Ureter (tissue), 1 donor: ENCODE data around the gene ARF4. TPM values are rescaled to one million over a fixed set of nuclear protein-coding genes. Genes with fewer than 3 reads are reported as not detected.
A peak's percentile ranks its signal among the peaks of the same experiment; 100 is the strongest.
"Not testable (repeated sequence)": the region's sequence is repeated elsewhere in the genome, so short reads cannot be mapped to it uniquely, and the experiment has no call there.

Experiments
- DNase-seq: peaks from one replicate; pipeline ENCODE4 v3.0.0-alpha.2; 2020; ENCODE audit warnings: low spot score
- total RNA-seq: library from RNA; stranded (reverse); gene quantifications from one replicate; pipeline ENCODE4 v1.2.4, GENCODE V29; 2023
- donor health status: DM: yes; HTN: yes; CAD: no.

Gene ARF4
- 130 TPM for total RNA-seq

DNA sequence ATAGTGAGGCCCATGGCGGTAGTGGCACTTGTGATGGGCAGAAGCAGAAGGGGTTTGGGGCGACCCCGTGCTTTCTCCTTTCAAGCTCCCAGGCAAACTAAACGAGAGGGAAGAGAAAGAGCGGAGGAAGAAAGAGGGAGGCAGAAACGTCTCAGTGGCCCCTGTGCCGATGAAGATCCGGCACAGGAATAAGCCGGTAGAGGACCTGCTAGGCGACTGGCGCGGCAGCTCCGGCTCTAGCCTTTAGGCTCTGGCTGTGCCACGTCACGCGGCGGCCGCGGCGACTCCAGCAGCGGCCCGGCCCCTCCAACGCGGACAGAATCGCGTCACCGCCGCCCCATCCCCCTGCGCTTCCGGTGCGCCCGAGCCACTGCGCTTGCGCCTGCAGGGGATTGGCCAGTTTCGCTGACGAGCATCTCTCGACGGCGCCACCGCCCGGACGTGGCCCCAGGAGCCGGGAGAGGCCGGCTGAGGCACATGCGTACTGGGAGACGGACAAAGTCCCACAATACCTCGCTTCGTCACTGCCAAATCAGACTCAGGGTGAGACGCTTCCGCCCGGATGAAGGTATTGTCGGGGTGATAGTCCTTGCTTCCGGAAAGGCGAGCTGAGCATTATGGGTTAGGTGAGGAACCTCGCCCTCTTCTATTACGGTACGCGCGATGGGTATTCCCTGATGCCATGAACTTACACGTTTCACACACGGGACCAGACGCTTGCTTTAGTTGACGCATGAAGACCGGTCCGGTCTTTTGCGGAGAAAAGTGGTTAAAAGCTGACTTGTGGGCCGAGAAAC lies at the start of gene ARF4:
ARF4 (minus strand) TSS at position 218 of the 797 bp plus-strand sequence; CDS start at position 14, 204 bp downstream.
- DNase-seq = peak; percentile 100

DNA sequence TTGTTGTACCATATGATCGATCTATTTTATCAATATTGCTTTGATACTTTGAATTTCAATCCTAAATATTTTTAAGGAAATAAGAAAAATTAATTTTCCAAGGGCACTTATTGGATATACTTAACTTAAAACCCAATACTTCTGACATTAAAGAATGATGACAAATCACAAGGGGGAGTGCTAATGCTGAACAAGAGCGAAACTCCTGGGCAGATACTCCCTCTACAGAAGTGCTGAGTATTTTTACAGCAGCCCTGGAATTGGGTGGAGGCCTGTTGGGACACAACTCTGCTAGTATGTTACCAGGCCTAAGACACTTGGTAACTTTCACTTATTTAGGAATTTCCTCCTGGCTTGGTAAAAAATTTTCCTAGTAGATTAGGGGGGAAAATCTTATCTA lies 49.6 kb upstream of the ARF4 start:
- DNase-seq = no peak

DNA sequence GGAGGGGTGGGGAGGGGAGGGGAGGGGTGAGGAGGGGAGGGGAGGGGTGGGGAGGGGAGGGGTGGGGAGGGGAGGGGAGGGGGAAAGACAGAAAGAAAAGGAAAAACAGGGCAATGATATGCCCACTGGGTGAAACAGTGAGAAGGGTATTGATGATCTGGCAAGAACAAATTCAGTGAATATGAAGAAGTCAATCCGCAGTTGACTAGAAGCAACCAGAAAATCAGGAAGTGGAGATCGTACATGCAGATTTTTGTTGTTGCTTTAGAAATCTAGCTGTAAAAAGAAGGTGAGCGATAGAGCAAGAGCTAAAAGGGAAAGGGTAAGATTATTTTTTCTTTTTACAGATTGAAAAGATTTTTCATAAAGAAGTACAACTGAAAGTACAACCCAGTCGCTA lies 47.6 kb upstream of the ARF4 start:
- no peak for DNase-seq

DNA sequence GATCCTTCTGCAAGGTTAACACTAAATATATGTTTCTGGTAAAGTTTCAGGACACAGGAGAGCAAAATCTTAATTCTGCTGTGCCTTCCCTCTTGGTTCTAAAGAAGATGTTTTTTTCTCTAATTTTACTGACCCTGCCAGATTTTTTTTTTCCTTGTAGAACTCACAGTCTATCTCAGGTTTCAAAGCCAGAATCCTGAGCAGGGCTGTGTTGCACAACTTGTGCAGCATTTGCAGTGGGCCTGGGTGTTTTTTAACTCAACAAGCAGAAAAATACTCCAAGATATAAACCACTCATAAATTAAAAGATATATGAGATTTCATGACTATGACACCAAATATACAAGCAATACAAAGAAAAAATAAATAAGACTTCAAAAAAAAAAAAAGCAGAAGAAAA lies 40.2 kb upstream of the ARF4 start:
- DNase-seq = no peak

DNA sequence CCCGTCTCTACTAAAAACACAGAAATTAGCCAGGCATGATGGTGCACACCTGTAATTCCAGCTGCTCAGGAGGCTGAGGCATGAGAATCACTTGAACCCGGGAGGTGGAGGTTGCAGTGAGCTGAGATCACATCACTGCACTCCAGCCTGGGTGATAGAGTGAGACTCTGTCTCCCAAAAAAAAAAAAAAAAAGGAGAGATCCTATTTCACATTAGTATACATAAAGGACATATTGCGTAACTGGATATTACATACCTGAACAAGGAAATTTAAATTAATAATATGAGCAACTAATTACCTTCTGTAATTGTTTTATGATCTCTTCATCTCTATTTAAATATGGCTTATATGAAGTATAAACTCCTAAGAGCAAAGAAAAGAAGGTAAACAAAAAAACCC lies 37.1 kb upstream of the ARF4 start:
- not testable (repeated sequence) for DNase-seq

DNA sequence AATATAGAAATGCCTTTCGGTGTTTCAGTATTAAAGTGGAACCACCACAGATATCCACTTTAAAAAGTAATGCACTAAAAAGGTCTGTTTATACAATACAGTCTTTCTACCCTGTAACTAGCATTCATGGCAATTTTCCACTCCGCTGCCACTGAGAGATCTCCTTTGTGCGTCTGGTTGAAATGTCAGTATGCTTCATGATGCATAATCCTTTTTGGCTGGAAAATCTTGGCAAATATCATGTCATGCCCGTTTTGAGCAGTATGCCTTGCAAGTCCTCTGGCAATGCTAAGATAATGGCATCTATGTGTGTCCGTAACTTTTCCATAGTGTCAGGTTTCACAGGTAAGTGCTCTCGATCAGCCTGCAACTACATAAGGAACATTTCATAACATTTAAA lies 30.8 kb upstream of the ARF4 start:
- no peak for DNase-seq

DNA sequence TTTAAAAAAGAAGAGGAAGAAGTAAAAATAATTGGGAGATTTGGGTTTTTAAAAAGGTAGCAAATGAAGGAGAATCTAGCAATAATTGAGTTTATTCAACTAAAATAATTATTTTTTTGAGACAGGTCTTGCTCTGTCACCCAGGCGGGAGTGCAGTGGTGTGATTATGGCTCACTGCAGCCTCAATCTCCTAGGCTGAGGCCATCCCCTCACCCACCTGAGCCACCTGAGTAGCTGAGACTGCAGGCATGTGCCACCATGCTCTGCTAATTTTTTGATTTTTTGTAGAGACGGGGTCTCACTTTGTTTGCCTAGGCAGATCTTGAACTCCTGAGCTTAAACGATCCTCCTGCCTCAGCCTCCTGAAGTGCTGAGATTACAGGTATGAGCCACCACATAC lies 27.7 kb upstream of the ARF4 start:
- DNase-seq = no peak

DNA sequence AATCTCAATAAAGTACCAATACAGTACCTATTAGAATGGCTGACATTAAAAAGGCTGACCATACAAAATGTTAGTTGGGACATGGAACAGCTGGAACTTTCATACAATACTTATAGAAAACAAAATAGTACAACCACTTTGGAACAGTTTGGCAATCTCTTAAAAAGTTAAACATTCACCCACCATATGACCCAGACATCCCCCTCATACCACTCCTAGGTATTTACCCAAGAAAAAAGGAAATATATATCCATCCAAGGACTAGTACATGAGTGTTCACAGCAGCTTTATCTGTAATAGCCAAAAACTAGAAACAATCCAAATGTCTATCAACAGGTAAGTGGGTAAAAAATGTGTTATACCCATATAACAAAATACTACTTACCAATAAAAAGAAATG lies 25.2 kb upstream of the ARF4 start:
- no peak for DNase-seq

DNA sequence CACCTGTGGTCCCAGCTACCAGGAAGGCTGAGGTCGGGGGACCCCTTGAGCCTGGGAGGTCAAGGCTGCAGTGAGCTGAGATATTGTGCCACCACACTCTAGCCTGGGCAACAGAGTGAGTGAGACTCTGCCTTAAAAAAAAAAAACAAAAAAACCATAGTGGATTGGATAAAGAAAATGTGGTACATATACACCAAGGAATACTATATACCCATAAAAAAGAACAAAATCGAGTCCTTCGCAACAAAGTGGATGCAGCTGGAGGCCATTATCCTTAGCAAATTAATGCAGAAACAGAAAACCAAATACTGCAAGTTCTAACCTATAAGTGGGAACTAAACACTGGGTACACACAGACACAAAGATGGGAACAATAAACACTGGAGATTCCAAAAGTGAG lies 20.6 kb upstream of the ARF4 start:
- no peak for DNase-seq

DNA sequence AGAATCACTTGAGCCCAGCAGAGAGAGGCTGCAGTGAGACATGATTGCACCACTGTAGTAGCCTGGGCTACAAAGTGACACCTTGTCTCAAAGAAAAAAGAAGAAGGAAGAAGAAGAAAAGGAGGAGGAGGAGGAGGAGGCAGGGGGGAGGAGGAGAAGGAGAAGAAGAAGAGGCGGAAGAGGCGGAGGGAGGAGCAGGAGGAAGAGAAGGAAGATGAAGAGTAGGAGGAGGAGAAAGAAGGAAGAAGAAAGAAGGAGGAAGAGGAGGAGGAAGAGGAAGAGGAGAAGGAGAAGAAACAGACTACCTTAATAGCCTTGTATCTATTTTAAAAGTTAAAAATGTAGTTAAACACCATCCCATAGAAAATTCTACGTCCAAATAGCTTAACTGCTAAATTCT lies 19.1 kb upstream of the ARF4 start:
- no peak for DNase-seq

DNA sequence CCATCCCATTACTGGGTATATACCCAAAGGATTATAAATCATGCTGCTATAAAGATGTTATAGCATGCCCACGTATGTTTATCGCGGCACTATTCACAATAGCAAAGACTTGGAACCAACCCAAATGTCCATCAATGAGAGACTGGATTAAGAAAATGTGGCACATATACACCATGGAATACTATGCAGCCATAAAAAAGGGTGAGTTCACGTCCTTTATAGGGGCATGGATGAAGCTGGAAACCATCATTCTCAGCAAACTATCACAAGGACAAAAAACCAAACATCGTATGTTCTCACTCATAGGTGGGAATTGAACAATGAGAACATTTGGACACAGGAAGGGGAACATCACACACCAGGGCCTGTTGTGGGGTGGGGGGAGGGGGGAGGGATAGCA lies 14.7 kb upstream of the ARF4 start:
- DNase-seq = not testable (repeated sequence)

DNA sequence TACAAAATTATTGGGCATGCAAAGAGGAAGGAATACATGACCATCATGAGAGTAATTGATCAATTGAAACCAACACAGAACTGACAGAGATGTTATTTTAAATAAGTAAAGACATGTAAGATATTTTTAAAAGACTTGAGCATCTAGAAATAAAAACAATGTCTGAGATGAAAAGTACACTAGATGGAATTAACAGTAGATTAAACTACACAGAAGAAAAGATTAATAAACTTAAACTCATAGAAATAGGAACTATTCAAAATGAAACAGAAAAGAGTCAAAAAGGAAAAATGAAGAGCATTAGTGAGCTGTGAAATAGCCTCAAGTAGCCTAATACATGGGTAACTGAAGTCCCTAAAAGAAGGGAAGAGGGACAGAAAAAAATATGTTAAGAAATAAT lies 8.5 kb upstream of the ARF4 start:
- no peak for DNase-seq

DNA sequence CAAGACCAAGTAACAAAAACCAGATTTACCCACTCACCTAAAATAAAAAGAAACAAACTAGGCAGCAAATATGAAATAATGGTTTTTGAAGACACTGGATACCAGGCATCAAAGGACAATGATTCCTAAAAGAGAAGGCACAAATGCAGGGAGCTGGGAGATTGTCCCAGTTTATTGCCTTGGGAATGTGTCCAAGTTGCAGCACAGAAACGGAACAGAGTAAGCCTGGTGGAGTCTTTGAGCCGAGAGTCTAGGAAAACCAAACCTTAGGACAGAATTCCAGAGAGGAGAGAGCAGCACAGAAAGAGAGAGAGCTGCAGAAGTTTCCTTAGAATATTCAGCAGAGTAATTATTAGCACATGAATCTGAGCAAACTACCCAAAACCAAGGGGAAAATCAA lies 7.8 kb upstream of the ARF4 start:
- DNase-seq = no peak

DNA sequence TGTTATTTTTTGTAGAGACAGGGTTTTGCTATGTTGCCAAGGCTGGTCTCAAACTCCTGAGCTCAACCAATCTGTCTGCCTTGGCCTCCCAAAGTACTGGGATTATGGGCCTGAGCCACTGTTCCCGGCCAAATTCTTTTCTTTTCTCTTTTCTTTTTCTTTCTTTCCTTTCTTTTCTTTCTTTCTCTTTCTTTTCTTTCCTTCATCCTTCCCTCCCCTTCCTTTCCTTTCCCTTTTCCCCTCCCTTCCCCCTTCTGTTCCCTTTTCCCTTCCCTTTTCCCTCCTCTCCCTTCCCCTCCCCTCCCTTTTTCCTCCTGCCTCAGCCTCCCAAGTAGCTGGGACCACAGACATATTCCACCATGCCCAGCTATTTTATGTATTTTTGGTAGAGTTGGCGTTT lies 3.1 kb upstream of the ARF4 start:
- no peak for DNase-seq

DNA sequence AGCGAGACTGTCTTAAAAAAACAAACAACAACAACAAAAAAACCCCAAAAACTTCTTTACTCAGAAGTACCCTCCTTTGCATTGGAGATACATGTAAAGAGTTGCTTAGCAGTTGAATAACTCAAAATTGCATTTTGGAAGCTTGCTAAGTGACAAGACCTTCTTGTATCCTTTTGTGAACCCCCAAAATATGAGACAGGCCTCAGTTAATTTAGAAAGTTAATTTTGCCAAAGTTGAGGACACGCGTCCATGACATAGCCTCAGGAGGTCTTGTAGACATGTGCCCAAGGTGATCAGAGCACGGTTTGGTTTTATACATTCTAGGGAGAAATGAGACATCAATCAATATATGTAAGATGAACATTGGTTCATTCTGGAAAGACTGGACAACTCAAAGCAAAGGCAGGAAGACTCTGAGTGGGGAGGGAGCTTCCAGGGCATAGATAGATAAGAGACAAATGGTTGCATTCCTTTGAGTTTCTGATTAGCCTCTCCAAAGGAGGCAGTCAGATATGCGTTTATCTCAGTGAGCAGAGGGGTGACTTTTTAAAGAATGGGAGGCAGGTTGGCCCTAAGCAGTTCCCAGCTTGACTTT lies 1.7 kb upstream of the ARF4 start:
- no peak for DNase-seq

DNA sequence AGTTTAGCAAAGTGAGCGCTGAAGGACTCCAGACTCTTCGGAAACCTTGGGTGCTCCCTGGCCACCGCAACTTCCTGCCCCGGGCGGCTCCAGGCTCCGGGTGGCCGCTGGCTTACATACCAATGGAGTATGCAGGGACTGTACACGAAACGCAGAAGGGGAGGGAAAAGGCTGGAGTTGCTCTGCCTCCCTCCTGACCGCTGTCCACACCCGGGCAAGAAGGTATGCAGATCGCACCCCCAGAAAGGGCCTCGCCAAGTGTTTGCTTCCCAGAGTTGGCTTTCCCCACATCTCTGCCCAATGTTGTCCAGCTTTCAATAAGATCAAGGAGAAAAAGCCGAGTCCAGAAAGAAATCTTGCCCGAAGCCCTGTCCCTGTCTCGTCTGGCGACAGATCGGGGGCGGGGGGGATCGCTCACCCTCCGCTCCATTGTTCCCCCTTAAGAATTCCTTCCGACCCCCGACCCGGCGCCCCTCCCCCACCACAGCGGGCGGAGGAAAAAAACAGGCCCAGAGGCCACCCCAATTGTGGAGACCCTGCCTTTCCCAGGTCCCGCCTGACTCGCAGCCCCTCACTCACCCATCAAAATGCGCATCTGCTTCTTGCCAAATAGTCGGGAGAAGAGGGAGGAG lies 533 bp downstream of the ARF4 start:
- DNase-seq = peak; percentile 82

DNA sequence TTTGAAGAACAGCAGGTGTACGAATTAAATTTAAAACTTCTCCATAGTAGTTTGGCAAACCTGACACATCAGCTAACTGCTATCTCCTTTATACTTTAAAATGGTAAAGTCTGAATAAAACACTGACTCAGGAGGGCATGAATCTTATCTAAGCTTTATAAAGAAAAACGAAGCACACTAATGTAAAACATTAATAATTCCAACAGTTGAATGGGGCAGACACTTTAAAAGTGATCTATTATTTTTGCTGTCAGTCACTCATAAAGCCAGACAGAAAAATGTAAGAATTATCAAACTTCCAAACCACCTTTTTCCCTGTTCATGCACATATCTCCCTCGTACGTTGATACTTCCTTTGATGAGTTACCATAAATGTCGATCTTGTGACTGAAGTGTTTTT lies 2.6 kb downstream of the ARF4 start:
- no peak for DNase-seq

DNA sequence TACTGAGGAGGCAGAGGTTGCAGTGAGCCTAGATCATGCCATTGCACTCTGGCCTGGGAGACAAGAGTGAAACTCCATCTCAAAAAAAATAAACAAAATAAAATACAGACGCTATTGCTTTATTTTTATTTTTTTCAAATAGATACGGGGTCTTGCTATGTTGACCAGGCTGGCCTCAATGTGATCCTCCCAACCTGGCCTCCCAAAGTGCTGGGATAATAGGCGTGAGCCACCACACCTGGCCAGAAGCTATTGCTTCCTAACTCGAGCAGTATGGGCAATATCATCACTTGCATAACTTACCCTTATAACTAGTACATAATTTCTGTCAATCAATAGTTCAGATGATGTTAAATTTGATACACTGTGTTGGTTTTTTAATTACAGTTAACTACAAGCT lies 3.0 kb downstream of the ARF4 start:
- no peak for DNase-seq

DNA sequence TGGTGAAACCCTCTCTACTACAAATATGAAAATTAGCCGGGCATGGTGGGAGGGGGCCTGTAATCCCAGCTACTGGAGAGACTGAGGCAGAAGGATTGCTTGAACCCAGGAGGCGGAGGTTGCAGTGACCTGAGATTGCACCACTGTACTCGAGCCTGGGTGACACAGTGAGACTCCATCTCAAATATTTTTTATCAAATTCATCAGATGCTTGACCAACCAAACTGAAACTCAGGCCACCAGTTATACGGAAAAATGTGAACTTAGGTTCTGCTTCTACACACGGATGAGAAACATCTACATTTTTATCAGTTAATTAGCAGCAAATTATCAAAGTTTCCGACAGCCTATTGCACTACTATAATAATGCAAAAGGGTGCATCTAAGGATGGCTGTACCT lies 4.8 kb downstream of the ARF4 start:
- DNase-seq = no peak

DNA sequence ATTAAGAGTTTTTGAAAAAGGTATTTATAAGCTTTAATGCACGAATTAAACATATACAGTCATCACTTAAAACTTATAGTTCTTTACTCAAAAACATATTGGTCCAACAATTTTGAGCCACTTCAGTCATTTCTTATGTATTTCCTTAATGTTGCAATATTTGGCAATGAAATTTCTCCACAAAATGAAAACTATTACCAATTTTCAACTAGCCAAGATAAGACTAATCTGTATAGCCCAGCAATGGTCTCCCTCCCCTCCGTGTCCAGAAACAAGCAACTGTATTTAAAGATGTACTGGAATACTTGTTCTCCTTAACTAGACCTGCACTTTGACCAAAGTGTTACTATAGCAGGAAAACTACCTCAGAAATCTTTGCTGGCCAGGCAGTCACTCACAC lies 9.2 kb downstream of the ARF4 start:
- no peak for DNase-seq

DNA sequence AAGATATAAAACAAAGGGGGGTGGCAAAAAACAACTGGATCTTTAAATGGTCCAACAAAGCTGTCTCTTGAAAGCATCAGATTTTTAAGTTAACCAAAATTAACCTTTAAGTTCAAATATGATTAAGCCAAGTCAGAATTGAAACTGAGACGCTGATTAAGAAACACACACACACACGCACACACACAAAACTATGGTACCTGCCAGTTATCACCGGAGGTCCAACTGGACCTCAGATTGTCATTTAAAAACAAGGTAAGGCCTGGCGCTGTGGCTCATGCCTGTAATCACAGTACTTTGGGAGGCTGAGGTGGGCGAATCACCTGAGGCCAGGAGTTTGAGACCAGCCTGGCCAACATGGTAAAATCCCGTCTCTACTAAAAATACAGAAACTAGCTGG lies 10.4 kb downstream of the ARF4 start:
- no peak for DNase-seq

DNA sequence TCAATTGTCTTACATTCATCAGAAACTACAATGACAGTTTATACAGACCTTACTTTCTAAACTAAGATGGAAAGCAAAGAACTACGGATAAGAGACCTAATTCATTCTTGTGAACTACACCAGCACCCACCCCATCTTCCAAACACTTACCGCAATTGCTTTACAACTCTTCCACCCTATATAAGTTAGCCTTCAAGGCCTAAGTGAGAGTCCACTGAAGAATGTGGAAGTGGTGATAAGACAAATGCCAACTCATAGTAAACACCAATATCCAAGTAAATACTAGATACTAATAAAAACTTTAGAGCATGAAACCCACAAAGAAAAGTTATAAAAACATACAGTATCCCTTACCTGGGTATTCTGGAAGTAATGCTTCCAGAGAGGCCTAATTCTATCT lies 13.6 kb downstream of the ARF4 start:
- no peak for DNase-seq

DNA sequence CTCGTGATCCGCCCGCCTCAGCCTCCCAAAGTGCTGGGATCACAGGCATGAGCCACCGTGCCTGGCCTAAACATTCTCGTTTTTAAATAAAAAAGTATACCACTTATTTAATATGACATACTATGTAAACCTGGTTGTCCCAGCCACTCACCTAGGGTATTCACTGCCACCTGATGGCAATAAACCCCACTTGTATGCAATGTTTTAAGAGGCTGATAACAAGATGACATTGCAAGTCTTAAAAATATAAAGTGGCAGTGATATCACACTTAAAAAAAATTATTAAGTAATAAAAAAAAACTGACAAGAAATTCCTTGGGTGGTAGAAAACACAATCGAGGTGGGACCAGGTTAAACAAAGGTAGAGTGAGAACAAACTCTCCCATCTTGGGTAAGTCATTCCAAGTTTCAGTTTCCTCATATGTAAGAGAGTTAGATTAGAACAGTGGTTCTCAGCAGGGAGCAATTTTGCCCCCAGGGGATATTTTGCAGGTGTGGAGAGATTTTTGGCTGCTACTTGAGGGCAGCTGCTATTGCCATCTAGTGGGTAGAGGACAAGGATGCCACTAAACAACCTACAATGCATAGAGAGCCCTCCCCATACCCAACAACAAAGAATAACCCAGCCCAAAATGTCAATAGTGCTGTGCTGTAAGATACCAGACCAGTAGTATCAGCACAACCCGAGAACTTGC lies 14.5 kb downstream of the ARF4 start:
- no peak for DNase-seq
